Right ventricle myocardium superior (tissue), 1 donor: ENCODE results near the gene OR51B4. TPM values are rescaled to one million over a fixed set of nuclear protein-coding genes. Genes with fewer than 3 reads are reported as not detected.
"Not testable (repeated sequence)": the region's sequence is repeated elsewhere in the genome, so short reads cannot be mapped to it uniquely, and the experiment has no call there.

Experiments used
- ATAC-seq: fragments of 200-7000 bp; cut with Tn5 transposase; one replicate; pipeline ENCODE4 v1.9.1; 2020; ENCODE audit warnings: mild to moderate bottlenecking; ENCODE audit not compliant: poor library complexity
- DNase-seq: peaks from one replicate; pipeline ENCODE4 v3.0.0-alpha.2; 2020
- intact Hi-C: fragments of 100-400 bp; cut with DNase I; formaldehyde crosslinking; loops from one replicate; pipeline ENCODE4 v1.11.2; 2022
- long read RNA-seq: library from polyadenylated mRNA; unstranded; transcript quantifications from one replicate; pipeline ENCODE4 v2.0.0, GENCODE V29; 2021
- total RNA-seq: library from RNA; stranded (reverse); fragmentation: NEBNext Ultra II Directional; extraction: Animal tissue kit (Norgen Biotek cat#: 25700); gene quantifications from one replicate; pipeline ENCODE4 v1.2.1, GENCODE V29; 2021
- donor health status: DM: no; HTN: yes; CAD: no; lungs with severe emphysema.

Gene OR51B4, protein sequence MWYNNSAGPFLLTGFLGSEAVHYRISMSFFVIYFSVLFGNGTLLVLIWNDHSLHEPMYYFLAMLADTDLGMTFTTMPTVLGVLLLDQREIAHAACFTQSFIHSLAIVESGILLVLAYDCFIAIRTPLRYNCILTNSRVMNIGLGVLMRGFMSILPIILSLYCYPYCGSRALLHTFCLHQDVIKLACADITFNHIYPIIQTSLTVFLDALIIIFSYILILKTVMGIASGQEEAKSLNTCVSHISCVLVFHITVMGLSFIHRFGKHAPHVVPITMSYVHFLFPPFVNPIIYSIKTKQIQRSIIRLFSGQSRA
- not detected for total RNA-seq
- long read RNA-seq = 0 reads

DNA sequence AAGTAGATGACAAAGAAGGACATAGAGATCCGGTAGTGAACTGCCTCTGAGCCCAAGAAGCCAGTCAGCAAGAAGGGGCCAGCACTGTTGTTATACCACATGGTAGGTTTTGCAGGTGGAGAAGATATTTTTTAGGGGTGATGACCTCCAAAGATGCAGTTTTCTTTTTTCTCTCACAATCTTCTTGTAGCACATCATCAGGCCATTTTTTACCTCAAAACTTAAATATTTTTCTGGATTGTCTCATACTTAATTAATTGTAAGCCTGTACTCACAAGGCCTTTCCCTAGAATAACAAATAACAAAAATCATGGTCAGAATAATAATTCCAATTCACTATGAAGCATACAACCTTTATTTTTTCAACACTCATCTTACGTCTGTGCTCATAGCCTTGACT lies at the start of gene OR51B4:
Gene OR51B4 (minus strand): TSS at position 101 of the 400 bp plus-strand sequence. CDS start 0 bp downstream, at position 101.
- DNase-seq = no peak
- ATAC-seq = no peak
- intact Hi-C loops = no loop called here

DNA sequence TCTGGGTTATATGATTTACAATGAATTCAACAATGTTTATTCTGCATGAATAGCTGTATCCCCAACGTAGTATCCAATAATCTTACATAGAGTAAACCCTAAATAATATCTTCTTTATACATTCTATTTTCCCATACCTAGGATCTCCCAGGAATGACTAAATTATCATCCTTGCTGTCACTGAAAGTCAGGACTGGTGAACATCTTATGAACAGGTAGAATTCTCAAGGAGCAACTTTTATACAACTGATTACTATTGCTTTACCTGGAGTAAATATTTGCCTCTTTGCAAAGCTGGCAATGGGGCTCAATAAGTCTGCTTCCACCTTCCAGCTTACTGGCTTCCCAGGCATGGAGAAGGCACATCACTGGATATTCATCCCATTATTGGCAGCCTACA lies 49.5 kb upstream of the OR51B4 start, which contains the start of gene OR51B6:
Gene OR51B6 (plus strand): TSS at position 301 of the 400 bp plus-strand sequence. CDS start 0 bp downstream, at position 301.
- DNase-seq (no peak), ATAC-seq (no peak)
- intact Hi-C loops = no loop called here

- intact Hi-C loops = no loop called here
- DNase-seq = no peak
- no peak for ATAC-seq
These were observed 47.8 kb upstream of the OR51B4 start for GRCh38 chr11:5349550-5349949.

GRCh38 chr11:5348551-5349194 lies 46.9 kb upstream of the OR51B4 start:
- intact Hi-C loops = no loop called here
- no peak for DNase-seq
- no peak for ATAC-seq

GRCh38 chr11:5345831-5346230 lies 44.1 kb upstream of the OR51B4 start:
- intact Hi-C loops = no loop called here
- no peak for DNase-seq

GRCh38 chr11:5343474-5344335 lies 42.0 kb upstream of the OR51B4 start, which contains the start of gene OR51B5:
OR51B5 (minus strand) TSS chr11:5343524; CDS start chr11:5343524, 0 bp downstream.
- intact Hi-C loops = no loop called here
- DNase-seq (no peak), ATAC-seq (no peak)

More at GRCh38 chr11:5345831-5346230, 44.1 kb upstream of the OR51B4 start:
- ATAC-seq = no peak

- DNase-seq = no peak
- ATAC-seq = no peak
- intact Hi-C loops = no loop called here
These were observed 38.1 kb upstream of the OR51B4 start for GRCh38 chr11:5339771-5340322.

DNA sequence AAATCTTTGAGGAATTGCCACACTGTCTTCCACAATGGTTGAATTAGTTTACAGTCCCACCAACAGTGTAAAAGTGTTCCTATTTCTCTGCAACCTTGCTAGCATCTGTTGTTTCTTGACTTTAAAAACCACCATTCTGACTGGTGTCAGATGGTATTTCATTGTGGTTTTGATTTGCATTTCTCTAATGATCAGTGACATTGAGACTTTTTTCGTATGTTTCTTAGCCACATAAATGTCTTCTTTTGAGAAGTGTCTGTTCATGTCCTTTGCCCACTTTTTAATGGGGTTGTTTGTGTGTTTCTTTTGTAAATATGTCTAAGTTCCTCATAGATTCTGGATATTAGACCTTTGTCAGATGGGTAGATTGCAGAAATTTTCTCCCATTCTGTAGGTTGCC lies 35.5 kb upstream of the OR51B4 start:
- DNase-seq, intact Hi-C loops: not testable (repeated sequence)

GRCh38 chr11:5336331-5336730 lies 34.6 kb upstream of the OR51B4 start:
- ATAC-seq = no peak
- intact Hi-C loops = no loop called here
- DNase-seq = no peak

More for the DNA sequence above, 35.5 kb upstream of the OR51B4 start:
- ATAC-seq = not testable (repeated sequence)

GRCh38 chr11:5335170-5335569 lies 33.4 kb upstream of the OR51B4 start:
- ATAC-seq (no peak), DNase-seq (no peak)
- intact Hi-C loops = no loop called here

DNA sequence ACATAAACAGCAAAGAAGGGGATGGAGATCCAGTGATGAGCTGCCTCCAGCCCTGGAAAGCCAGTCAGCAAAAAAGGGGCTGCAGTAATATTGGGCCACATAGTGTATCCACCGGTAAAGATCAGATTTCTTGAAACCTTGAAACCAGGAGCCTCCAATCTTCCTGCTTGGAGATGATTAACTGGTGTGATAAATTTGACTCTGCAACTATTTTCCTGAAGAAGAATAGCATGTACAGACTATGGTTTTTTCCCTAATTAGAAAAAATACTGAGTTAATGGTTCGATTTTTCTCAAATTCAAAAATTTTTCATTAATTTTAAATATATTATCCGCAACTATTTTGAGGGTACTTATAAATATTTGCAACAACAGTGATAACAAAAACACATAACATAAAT lies 22.5 kb upstream of the OR51B4 start, which contains the start of gene OR51B2:
Gene OR51B2 (minus strand): TSS at position 101 of the 400 bp plus-strand sequence. CDS start 0 bp downstream, at position 101.
- DNase-seq = no peak
- intact Hi-C loops = no loop called here
- no peak for ATAC-seq

GRCh38 chr11:5317292-5317691 lies 15.5 kb upstream of the OR51B4 start:
- ATAC-seq = no peak
- intact Hi-C loops = no loop called here
- DNase-seq = no peak

GRCh38 chr11:5313326-5314023 lies 11.7 kb upstream of the OR51B4 start:
- ATAC-seq, DNase-seq, intact Hi-C loops: not testable (repeated sequence)

- intact Hi-C loops = no loop called here
- DNase-seq = no peak
- ATAC-seq = no peak
These were observed 8.7 kb upstream of the OR51B4 start for GRCh38 chr11:5310423-5310822.

- intact Hi-C loops = no loop called here
- ATAC-seq (no peak), DNase-seq (no peak)
These were observed 5.7 kb upstream of the OR51B4 start for GRCh38 chr11:5307256-5308019.

DNA sequence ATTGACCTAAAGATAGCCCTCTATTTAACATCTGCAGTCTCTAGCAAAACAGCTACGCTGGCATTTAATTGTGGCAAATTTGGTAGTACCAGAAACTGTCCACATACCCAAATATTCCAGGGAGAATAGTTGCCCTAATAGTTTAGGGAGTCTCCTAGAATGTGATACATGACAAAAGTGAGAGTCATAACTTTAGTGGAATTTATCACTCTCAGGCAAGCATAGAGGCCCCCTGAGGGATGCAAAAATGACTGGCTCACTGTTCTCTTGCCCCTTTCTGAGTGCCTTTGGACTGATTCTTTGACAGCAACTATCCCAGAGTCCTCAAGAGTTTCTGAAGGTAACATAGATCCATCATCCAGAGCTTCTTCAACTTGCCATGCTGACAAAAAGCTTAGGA lies 2.3 kb upstream of the OR51B4 start:
- no peak for DNase-seq
- intact Hi-C loops = no loop called here
- no peak for ATAC-seq

DNA sequence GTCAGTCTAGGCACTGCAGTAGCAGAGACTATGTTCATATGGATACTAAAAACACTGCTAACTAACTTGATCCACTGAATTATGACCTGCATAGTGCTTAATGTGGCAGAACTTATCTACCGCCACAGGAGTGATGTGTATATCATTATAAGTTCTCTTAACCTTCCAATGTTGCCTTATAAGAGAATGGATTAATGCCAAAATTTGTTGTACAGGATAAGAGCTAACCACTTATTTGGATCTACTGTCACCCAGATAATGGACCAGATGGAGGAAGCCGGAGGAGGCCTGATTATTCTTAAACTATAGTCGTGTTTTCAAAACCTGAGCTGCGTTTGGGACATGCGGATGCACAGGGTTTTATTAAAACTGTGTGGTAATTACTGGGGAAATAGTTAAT lies 1.9 kb upstream of the OR51B4 start:
- ATAC-seq = no peak

More for the DNA sequence above, 1.9 kb upstream of the OR51B4 start:
- no peak for DNase-seq
- intact Hi-C loops = no loop called here
